Measurements from ENCODE around the gene L3MBTL1.

L3MBTL1 gene

DNA sequence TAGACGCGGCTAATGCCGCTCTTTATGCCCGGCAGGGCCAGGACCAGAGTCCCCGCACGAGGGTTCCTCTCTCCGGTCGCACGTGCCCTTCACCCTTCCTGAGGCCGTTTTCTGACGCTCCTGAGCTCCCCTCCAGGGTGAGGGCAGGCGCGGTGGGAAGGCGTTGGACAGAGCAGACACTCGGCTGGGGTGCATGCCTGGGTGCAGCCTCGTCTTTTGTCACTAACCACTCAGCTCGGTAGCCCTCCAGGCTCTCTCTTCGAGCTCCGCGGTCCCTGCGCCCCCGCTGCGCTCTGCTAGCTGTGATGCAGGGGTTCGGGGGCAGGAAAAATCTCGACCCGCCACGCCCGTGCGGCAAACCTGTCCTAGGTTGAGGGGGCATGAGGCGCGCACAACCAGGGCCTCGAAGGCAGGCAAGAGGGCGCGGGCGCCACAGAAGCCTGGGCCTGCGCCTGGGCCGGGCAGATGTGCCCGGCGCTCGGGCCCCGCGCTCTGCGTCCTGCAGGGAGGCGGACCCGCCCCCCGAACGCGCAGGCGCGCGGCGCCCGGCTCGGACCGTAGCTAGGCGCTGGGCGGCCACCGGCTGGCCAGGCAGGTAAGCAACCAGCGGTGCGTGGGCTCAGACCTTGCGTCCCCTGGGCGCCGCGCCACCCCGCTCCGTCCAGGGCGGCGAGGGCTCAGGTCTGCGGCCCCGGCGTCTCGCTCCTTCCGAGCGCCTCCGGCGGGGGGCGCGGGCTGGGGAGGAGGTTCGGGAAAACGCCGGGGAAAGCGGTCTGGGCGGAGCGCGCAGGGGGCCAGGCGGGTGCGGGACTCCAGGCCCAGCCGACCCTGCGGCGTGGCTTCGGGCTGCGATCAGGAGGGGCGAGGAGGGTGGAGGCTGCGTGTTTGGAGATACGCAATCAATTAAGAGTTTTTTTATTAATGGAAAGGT lies at the start of gene L3MBTL1:
Gene L3MBTL1, plus strand, starts transcription at position 548 of the 931 bp plus-strand sequence. CDS start 5,807 bp downstream, outside the sequence.
- CTCF ChIA-PET: interaction anchor here (0.7 kb wide), 1 partner anchor 43 kb away, joined by 3 read pairs; no protein-coding TSS in a partner anchor
- peak; percentile 65 for DNase-seq (ENCODE audit: extremely low spot score)
- TF ChIP-seq, protein P1, sequence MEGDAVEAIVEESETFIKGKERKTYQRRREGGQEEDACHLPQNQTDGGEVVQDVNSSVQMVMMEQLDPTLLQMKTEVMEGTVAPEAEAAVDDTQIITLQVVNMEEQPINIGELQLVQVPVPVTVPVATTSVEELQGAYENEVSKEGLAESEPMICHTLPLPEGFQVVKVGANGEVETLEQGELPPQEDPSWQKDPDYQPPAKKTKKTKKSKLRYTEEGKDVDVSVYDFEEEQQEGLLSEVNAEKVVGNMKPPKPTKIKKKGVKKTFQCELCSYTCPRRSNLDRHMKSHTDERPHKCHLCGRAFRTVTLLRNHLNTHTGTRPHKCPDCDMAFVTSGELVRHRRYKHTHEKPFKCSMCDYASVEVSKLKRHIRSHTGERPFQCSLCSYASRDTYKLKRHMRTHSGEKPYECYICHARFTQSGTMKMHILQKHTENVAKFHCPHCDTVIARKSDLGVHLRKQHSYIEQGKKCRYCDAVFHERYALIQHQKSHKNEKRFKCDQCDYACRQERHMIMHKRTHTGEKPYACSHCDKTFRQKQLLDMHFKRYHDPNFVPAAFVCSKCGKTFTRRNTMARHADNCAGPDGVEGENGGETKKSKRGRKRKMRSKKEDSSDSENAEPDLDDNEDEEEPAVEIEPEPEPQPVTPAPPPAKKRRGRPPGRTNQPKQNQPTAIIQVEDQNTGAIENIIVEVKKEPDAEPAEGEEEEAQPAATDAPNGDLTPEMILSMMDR (IDR thresholded peaks at IDR 0.05; ENCODE audit: control extremely low read depth, extremely low read depth, low read depth, missing control alignments): no peak
- POLR2A ChIA-PET: no interaction called here

- DNase-seq (ENCODE audit: extremely low spot score): peak; percentile 39
- POLR2A ChIA-PET: interaction anchor here (0.6 to 2.1 kb wide), 14 partner anchors 8 to 1442 kb away, joined by 3 to 14 read pairs (median 4); no protein-coding TSS in a partner anchor
- TF ChIP-seq, protein P1 (IDR thresholded peaks at IDR 0.05; ENCODE audit: control extremely low read depth, extremely low read depth, low read depth, missing control alignments): no peak
- CTCF ChIA-PET: interaction anchor here (2.2 kb wide), 1 partner anchor 9 kb away, joined by 13 read pairs; no protein-coding TSS in a partner anchor
Observed at GRCh38 chr20:43458422-43458924, 49.0 kb upstream of the L3MBTL1 start.

GRCh38 chr20:43459022-43459942 lies 48.2 kb upstream of the L3MBTL1 start:
- POLR2A ChIA-PET: interaction anchor here (1.1 to 2.0 kb wide), 3 partner anchors 10 to 55 kb away, joined by 3 to 5 read pairs (median 3); no protein-coding TSS in a partner anchor
- DNase-seq (ENCODE audit: extremely low spot score): no peak
- CTCF ChIA-PET: no interaction called here
- TF ChIP-seq, protein P1 (IDR thresholded peaks at IDR 0.05; ENCODE audit: control extremely low read depth, extremely low read depth, low read depth, missing control alignments): no peak

DNA sequence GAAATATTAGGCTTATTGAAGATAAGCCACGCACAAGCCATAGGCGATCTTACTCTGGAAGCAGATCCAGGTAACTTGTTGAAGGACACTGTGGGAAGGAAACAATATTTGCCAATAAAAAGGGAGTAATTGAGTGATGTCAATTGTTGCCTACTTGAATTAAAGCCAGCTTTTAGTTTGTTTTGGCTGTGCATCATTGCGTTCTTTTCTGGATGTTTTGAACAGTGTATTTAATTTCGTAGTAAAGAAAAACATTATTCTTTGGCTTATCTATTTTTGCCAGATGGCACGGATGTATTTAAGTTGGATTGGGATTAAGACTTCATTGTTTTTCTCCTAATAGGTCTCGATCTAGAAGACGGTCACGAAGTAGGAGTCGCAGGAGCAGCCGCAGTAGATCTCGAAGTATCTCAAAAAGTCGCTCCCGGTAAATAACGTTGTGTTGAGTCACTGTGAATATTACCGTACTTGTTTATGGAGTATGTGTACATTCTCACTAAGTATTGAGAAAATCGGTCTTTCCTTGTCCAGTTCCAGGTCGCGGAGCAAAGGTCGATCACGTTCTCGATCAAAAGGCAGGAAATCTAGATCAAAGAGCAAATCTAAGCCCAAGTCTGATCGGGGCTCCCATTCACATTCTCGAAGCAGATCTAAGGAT lies 47.2 kb upstream of the L3MBTL1 start:
- POLR2A ChIA-PET: no interaction called here
- CTCF ChIA-PET: no interaction called here
- TF ChIP-seq, protein P1 (IDR thresholded peaks at IDR 0.05; ENCODE audit: control extremely low read depth, extremely low read depth, low read depth, missing control alignments): no peak
- DNase-seq (ENCODE audit: extremely low spot score): no peak

DNA sequence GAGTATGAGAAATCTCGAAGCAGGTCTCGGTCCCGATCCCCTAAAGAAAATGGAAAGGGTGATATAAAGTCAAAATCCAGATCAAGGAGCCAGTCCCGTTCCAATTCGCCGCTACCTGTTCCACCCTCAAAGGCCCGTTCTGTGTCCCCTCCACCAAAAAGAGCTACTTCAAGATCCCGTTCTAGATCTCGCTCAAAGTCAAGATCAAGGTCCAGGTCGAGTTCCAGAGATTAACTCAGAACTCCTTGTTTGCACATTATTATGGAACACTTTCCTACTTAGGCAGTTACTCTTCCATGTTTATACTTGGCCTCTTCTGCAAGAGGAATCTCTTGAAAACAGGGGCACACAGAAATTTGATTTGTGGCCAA lies 46.7 kb upstream of the L3MBTL1 start:
- no peak for DNase-seq (ENCODE audit: extremely low spot score)
- ChIA-PET POLR2A (interaction anchor here (0.6 to 1.0 kb wide), 4 partner anchors 10 to 489 kb away, joined by 3 to 12 read pairs (median 4); no protein-coding TSS in a partner anchor), CTCF (no interaction called here)
- TF ChIP-seq, protein P1 (IDR thresholded peaks at IDR 0.05; ENCODE audit: control extremely low read depth, extremely low read depth, low read depth, missing control alignments): no peak
